ENCODE measurements around the gene SETMAR. TPM values are rescaled to one million over a fixed set of nuclear protein-coding genes. Genes with fewer than 3 reads are reported as not detected.

SETMAR gene
- total RNA-seq, 1 donor from 2014 or later = 19.5 TPM

DNA sequence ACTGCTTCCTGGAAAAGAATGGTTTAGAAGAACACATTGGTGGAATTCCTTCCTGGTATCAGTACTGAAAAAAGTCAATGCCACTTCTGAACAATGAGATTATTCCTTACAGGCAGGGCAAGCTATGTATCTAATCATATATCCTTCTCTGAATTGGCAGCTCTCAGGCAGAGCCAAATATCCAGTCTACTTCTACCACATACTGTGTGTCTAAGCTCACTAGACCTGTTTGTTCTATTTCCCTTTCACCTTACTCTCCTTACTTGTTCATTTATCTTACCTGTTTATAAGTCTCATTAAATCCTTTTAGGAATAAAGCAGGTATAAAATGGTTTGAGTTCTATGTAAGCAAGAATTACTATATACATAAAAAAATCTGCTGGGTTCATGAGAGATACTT, 8.3 kb downstream of the SETMAR start:
- H3K4me3 ChIP-seq (ENCODE audit: low read depth, low read length) = no peak overlapping the region
- no peak for DNase-seq (ENCODE audit: low read depth)
- TF ChIP-seq, protein P1, sequence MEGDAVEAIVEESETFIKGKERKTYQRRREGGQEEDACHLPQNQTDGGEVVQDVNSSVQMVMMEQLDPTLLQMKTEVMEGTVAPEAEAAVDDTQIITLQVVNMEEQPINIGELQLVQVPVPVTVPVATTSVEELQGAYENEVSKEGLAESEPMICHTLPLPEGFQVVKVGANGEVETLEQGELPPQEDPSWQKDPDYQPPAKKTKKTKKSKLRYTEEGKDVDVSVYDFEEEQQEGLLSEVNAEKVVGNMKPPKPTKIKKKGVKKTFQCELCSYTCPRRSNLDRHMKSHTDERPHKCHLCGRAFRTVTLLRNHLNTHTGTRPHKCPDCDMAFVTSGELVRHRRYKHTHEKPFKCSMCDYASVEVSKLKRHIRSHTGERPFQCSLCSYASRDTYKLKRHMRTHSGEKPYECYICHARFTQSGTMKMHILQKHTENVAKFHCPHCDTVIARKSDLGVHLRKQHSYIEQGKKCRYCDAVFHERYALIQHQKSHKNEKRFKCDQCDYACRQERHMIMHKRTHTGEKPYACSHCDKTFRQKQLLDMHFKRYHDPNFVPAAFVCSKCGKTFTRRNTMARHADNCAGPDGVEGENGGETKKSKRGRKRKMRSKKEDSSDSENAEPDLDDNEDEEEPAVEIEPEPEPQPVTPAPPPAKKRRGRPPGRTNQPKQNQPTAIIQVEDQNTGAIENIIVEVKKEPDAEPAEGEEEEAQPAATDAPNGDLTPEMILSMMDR (conservative IDR thresholded peaks at IDR 0.05; ENCODE audit: low read depth, low read length) = no peak

DNA sequence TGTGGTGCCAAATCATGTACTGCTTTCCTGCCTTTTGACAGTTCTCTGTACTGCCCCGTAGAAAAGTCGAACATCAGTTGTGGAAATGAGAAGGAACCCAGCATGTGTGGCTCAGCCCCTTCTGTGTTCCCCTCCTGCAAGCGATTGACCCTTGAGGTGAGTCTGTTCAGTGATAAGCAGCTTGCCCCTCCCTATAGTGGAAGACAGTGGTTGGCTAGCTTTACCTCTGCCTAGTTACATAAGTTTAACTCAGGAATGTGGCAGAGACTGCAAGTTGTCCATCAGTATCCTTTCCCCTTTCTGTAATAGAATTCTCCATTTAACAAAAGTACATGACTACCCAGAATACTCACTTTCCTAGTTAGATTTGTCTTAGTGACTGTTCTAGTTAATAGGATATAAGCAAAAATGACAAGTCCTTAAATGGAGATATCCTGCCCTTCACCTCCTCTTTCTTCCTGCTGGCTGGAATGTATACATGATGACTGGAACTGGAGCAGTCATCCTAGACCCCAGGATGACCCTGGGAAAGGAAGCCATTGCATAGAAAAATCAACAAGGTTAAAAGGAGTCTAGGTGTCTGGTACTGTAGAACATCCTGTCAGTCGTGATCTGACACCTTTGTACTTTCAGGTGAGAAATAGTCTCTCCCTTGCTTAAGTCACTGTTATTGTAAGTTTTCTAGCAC, 10.6 kb downstream of the SETMAR start:
- TF ChIP-seq, protein P1 (conservative IDR thresholded peaks at IDR 0.05; ENCODE audit: low read depth, low read length) = no peak
- no peak for DNase-seq (ENCODE audit: low read depth)
- no peak overlapping the region for H3K4me3 ChIP-seq (ENCODE audit: low read depth, low read length)

DNA sequence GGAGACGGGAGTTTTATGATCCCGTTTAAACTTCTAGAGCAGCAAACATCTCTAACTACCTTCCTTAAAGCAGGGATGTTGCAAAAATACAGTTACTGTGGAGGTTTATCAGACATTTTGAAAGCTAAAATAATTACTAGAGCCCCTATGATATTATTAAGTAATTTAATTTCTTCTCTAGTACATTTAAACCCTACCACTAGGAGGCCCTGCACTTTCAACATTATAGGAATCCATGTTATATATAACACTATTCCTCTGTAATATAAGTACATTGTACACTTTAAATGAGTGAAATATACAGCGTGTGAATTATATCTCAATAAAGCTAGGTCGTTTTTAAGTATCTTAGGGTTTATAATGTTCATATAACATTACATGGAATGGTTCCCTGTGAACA, 11.5 kb downstream of the SETMAR start:
- TF ChIP-seq, protein P1 (conservative IDR thresholded peaks at IDR 0.05; ENCODE audit: low read depth, low read length) = peak; percentile 47
- DNase-seq (ENCODE audit: low read depth) = no peak
- H3K4me3 ChIP-seq (ENCODE audit: low read depth, low read length) = no peak overlapping the region

DNA sequence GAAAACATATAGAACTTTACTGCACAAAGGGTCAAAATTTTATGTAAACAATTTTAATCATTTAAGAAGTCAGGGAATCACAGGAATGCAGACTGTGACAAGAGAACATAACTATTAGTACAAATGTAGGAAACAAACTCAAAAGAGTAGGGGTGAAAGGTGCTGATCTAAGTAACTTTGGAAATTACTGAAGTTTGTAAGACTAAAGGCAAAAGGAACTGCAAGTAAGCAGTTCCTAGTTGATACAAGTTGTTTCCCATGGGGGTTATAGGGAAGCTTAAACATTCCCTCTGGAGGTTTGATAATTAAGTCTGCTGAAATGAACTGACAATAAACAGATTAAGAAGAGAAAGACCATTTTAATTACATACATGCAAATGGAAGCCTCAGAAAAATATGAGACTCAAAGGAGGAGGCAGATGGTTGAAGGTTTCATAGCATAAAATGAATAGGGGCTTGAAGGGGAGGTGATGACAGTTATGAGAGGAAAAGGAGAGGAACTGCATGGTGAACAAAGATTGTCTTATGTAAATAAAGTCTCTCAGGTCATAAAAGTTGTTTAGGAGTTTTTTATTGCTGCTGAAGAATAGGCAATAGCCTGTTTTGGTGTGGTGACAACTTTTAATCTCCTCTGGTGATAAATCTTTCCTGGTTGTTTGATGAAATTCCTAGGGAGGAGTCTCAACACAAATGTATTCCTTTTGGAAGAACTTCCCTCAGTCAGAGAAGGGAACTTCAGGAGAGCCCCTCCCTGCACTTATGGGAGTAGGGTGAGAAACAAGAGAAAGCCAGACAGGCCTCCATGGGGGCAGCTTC, 17.1 kb downstream of the SETMAR start:
- no peak for DNase-seq (ENCODE audit: low read depth)
- no peak overlapping the region for H3K4me3 ChIP-seq (ENCODE audit: low read depth, low read length)
- TF ChIP-seq, protein P1 (conservative IDR thresholded peaks at IDR 0.05; ENCODE audit: low read depth, low read length) = no peak

GRCh38 chr3:4321732-4322131, 18.6 kb downstream of the SETMAR start:
- TF ChIP-seq, protein P1 (conservative IDR thresholded peaks at IDR 0.05; ENCODE audit: low read depth, low read length) = no peak
- DNase-seq (ENCODE audit: low read depth) = no peak
- H3K4me3 ChIP-seq (ENCODE audit: low read depth, low read length) = no peak overlapping the region

GRCh38 chr3:4322635-4323034, 19.5 kb downstream of the SETMAR start:
- DNase-seq (ENCODE audit: low read depth) = peak; percentile 27
- TF ChIP-seq, protein P1 (conservative IDR thresholded peaks at IDR 0.05; ENCODE audit: low read depth, low read length) = no peak
- no peak overlapping the region for H3K4me3 ChIP-seq (ENCODE audit: low read depth, low read length)

Measured in epithelial cell of proximal tubule (primary cell).